ENCODE measurements around the gene SLC18A3.

The SLC18A3 gene

GRCh38 chr10:49627038-49627437 is 16.9 kb downstream of the SLC18A3 start:
- no peak for DNase-seq (ENCODE audit: low read depth, low spot score)

- no peak for DNase-seq (ENCODE audit: low read depth, low spot score)
Observed at GRCh38 chr10:49627644-49628247, 17.6 kb downstream of the SLC18A3 start.

- DNase-seq (ENCODE audit: low read depth, low spot score), result no peak
Observed at GRCh38 chr10:49628599-49628998, 18.5 kb downstream of the SLC18A3 start.

- no peak for DNase-seq (ENCODE audit: low read depth, low spot score)
Observed at GRCh38 chr10:49629431-49629881, 19.3 kb downstream of the SLC18A3 start.

GRCh38 chr10:49631975-49632374 is 21.9 kb downstream of the SLC18A3 start:
- no peak for DNase-seq (ENCODE audit: low read depth, low spot score)

GRCh38 chr10:49632406-49633317 is 22.6 kb downstream of the SLC18A3 start:
- no peak for DNase-seq (ENCODE audit: low read depth, low spot score)

- no peak for DNase-seq (ENCODE audit: low read depth, low spot score)
Observed at GRCh38 chr10:49633327-49634068, 23.4 kb downstream of the SLC18A3 start.

GRCh38 chr10:49634069-49634660 is 24.1 kb downstream of the SLC18A3 start:
- no peak for DNase-seq (ENCODE audit: low read depth, low spot score)

GRCh38 chr10:49642311-49642710 is 32.2 kb downstream of the SLC18A3 start:
- no peak for DNase-seq (ENCODE audit: low read depth, low spot score)

GRCh38 chr10:49643241-49644034 is 33.3 kb downstream of the SLC18A3 start:
- DNase-seq (ENCODE audit: low read depth, low spot score), result no peak

GRCh38 chr10:49644035-49644646 is 34.0 kb downstream of the SLC18A3 start:
- no peak for DNase-seq (ENCODE audit: low read depth, low spot score)

GRCh38 chr10:49645417-49645816 is 35.3 kb downstream of the SLC18A3 start:
- DNase-seq (ENCODE audit: low read depth, low spot score), result no peak

GRCh38 chr10:49645871-49646870 is 36.1 kb downstream of the SLC18A3 start:
- no peak for DNase-seq (ENCODE audit: low read depth, low spot score)

- DNase-seq (ENCODE audit: low read depth, low spot score), result no peak
Observed at GRCh38 chr10:49647554-49647953, 37.4 kb downstream of the SLC18A3 start.

- no peak for DNase-seq (ENCODE audit: low read depth, low spot score)
Observed at GRCh38 chr10:49647985-49648795, 38.1 kb downstream of the SLC18A3 start.

GRCh38 chr10:49649294-49649693 is 39.2 kb downstream of the SLC18A3 start:
- DNase-seq (ENCODE audit: low read depth, low spot score), result no peak

GRCh38 chr10:49649936-49650723 is 40.0 kb downstream of the SLC18A3 start:
- DNase-seq (ENCODE audit: low read depth, low spot score), result no peak

GRCh38 chr10:49650724-49651034 is 40.6 kb downstream of the SLC18A3 start:
- DNase-seq (ENCODE audit: low read depth, low spot score), result no peak
